GM23248 (cell line): Measurements from ENCODE around the gene FMO3.

ENCODE experiments used
- EZH2 ChIP-seq: fragments of 200-600 bp; sonication (generic); IDR thresholded peaks from 2 replicates; pipeline ENCODE4 v1.6.1; 2018; ENCODE audit warnings: antibody characterized with exemption, mild to moderate bottlenecking; ENCODE audit not compliant: insufficient read depth, poor library complexity, severe bottlenecking
- EZH2phosphoT487 ChIP-seq: fragments of 200-600 bp; sonication (generic); IDR thresholded peaks from 2 replicates; pipeline ENCODE4 v1.6.1; 2018; ENCODE audit warnings: antibody characterized with exemption, moderate library complexity, mild to moderate bottlenecking, low read depth; ENCODE audit not compliant: insufficient read depth

- TF ChIP-seq EZH2phosphoT487 (no peak), EZH2 (no peak)
Observed at GRCh38 chr1:171112119-171112518, 21.4 kb downstream of the FMO3 start.
